IPS-NIHi7 (cell line): ENCODE measurements around the gene CCDC74A.
A peak's percentile ranks its signal among the peaks of the same experiment; 100 is the strongest.
"Not testable (repeated sequence)": the region's sequence is repeated elsewhere in the genome, so short reads cannot be mapped to it uniquely, and the experiment has no call there.

Experiments
- DNase-seq: peaks from one replicate; pipeline ENCODE4 v3.0.0; 2012; ENCODE audit warnings: mixed read lengths; ENCODE audit errors: extremely low spot score

The CCDC74A gene

DNA sequence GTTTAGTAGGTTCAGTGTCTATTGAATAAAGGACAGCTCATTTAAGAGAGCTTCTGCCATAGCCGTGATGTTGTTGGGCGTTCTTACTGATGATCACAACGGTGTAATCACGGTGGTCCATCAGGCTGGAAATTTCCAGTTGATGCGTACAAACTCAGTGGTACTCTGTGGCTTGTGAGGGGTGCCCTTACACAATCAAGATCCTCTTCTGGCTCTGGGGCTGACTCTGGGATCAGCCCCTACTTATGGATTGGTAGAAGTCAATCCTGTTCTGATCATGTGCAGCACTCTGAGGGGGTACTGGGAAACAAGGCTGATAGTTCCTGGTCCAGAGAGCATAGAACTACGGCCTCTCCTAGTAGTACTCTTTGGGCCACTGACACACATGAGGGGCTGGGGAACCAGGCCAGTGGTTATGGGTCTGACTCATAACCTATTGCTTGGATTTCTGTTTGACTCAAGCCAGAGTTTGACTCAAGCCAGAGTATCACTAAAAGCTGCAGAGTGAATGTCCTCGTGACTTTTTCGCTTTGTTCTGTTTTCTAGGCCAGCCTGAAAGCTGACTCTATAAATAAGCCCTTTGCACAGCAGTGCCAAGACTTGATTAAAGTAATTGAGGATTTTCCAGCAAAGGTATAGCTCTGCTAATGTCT, 29.2 kb upstream of the CCDC74A start:
- not testable (repeated sequence) for DNase-seq

DNA sequence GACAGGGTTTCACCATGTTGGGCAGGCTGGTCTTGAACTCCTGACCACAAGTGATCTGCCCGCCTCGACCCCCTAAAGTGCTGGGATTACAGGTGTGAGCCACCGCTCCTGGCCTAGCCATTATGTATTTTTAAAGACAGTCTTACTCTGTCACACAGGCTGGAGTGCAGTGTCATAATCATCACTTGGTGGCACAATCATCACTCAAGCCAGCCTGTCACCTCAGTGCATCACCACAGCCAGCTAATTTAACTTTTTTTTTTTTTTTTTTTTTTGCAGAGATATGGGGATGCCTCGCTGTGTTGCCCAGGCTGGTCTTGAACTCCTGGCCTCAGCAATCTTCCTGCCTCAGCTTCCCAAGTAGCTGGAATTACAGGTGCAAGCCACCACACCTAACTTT, 24.1 kb upstream of the CCDC74A start:
- DNase-seq, result not testable (repeated sequence)

DNA sequence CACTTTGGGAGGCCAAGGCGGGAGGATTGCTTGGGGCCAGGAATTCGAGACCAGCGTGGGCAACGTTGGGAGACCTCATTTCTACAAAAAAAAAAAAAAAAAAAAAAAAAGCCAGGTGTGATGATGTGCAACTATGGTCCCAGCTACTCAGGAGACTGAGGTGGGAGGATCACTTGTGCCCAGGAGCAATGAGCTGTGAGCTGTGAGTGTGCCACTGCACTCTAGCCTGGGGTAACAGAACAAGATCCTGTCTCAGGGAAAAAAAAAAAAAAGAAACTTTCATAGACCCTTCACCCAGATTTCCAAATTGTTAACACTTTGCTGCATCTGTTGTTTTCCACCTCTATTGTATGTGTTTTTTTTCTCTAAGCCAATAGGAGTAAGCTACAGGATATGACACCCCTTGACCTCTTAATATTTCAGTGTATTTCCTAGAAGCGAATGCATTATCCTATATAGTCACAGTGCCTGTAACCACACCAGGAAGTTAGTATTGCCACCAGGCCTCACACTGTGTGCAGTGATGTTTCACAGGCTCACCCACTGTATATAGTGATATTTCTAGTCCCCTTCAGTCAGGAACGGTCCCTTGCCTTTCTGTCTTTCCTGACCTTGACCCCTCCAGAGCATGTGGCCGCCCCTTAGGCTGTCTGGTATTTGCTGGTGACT, 23.5 kb upstream of the CCDC74A start:
- not testable (repeated sequence) for DNase-seq

DNA sequence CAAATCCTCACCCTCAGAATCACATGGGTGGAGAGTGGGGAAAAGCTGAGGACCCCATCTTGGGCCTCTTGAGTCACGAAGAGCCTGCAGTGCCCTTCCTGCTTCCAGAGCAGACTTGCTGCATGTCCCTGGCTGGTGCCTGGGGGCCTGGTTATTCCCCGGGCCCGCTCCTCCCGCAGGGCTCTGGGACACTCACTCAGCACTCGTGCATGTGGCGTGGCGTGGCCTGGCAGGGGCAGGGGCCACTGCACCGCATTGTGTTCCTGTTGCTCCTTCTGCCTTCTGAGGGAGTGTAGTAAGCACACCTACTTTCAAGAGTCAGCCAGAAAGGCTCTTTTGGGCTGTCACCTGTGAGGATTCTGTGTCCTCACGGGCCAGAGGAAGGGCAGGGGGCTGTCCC, 18.1 kb upstream of the CCDC74A start:
- DNase-seq, result no peak

DNA sequence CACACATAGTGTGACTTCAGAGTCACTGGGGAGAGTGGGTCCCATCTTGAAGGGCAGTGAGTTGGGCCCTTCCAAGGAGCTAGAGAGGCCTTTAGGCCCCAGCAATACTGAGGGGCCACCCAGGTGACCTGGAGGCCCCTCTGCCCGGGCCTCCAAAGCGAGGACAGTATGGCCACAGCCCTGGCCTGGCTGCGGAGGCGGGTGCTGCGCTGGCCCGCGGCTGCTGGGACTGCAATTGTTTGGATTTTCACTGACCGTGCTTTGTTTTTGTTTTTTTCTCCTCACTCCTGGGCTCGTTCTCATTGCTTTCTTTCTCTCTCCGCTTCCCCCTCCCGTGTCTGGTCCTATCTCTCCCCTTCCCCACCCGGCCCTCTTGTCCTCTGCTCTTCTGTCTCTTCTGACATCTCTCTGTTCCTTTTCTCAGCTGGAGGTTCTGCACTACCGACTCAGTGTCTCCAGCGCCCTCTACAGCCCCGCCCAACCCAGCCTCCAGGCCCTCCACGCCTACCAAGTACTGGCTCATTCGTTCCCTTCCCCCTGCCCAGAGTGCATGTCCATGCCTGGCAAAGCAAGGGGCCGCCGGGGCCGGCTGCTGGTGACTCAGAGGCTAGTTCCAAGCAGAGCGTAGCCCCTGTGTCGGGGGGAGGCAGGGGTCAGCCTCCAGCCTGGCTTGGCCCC, 16.3 kb upstream of the CCDC74A start:
- DNase-seq, result peak; percentile 10

DNA sequence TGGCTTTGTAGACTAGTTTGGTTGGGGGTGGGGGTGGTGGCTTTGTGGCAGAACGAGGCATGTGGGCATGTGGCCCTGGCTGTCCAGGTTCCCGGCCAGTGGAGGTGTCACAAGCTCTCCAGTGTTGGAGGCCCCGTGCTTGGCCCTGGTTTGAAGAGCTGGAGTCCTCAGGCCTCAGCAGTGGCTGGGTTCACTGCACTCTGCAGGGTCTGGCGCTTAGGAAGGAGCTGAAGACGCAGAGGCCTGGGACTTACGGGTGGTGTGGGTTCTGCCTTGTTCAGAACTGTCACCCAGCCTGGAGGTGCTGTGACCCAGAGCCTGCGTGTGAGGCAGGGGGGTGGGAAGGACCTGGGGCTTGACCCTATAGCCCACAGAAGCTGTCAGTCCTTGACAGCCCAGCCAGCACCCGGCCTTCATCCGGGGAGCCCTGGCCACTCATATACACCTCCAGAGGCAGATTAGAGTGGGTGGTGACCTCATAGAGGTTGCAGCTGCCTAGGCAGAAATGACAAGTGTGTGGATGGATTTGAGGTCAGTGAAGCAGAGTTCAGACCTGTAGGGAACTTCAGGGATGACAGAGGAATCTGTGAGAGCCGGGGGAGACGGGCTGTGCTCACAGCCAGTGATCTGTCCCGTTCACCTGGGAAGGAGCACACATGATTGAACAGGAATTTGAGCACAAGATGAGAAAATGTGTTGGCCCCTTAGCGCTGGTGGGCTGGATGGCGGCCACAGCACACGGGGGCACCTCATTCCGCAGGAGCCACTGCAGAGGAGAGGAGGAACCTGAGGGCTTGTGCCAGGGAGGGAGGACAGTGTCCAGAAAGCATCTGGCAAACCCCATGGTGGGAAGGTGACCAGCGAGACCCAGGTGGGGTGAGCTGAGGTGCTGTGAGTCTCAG, 15.5 kb upstream of the CCDC74A start:
- DNase-seq, result not testable (repeated sequence)

DNA sequence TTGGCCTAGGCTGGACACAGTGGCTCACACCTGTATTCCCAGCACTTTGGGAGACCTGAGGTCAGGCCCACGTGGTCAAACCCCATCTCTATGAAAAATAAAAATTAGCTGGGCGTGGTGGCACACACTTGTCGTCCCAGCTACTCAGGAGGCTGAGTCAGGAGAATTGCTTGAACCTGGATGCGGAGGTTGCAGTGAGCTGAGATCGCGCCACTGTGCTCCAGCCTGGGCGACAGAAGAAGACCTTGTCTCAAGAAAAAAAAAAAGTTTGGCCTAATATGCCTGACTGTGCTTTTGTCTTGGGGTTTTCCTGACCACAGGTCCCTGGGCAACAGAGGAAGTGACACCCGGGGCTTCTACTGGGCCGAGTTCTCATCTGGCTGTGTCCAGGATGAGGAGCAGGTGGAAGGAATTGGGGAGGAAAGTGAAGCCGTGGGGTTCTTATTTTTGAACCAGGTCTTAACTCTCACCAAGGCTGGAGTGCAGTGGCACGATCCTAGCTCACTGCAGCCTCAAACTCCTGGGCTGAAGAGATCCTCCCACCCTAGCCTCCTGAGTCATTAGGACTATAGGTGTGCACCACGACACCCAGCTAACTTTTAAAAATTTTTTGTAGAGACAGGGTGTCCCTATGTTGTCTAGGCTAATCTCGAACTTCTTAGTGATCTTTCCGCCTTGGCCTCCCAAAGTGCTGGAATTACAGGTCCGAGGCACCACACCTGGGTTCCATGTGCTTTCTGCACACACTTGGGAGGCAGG, 13.1 kb upstream of the CCDC74A start:
- DNase-seq, result not testable (repeated sequence)

DNA sequence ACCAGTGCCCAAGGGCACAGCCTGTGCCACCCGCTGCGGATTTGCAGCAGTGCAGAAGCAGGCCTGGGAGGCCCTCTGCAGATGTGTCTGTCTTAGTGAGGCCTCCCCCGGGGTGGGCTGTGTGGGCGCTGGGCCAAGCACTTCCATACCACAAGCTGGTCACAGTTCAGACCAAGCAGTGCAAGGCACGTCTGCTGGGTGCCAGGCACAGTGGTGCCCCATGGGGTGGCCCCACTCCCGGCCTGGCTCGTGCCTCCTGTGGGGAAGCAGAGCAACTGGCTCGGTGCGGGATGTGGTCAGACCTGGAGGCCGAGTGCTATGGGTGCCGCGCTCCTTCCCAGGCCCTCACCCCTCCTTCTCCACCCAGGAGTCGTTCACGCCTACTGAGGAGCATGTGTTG, 12.5 kb upstream of the CCDC74A start:
- DNase-seq, result not testable (repeated sequence)

DNA sequence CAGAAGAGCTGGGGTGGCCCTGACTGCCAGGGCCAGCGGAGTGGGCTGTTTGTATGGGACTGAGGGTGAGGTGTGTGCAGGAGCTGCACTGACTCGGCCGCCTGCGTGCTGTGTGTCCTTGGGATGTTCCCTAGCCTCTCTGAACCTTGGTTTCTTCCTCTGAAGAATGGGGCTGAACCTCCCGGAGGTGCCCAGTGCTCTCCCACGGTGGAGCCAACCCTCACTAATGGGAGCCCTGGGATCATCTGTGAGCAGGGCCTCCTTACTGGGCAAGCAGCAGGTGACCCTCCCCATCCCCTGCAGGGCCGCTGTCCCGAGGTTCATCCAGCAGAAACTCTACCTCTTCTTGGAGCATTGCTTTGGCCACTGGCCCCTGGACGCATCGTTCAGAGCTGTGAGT, 11.7 kb upstream of the CCDC74A start:
- DNase-seq, result no peak

DNA sequence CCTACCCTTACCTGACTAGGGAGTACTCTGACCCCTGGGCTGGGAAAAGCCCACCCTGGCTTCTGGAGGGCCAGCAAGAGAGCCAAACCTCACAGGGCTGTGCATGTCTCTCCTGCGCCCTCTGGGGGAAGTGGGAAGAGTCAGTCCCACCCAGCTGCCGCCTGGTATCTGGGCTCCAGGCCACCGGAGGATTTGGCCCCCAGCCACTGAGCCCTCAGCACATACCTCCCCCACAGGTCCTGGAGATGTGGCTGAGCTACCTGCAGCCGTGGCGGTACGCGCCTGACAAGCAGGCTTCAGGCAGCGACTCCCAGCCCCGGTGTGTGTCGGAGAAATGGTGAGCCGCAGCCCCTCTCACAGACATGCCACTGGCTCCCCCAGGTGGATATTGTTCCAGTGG, 11.1 kb upstream of the CCDC74A start:
- DNase-seq, result peak; percentile 22

DNA sequence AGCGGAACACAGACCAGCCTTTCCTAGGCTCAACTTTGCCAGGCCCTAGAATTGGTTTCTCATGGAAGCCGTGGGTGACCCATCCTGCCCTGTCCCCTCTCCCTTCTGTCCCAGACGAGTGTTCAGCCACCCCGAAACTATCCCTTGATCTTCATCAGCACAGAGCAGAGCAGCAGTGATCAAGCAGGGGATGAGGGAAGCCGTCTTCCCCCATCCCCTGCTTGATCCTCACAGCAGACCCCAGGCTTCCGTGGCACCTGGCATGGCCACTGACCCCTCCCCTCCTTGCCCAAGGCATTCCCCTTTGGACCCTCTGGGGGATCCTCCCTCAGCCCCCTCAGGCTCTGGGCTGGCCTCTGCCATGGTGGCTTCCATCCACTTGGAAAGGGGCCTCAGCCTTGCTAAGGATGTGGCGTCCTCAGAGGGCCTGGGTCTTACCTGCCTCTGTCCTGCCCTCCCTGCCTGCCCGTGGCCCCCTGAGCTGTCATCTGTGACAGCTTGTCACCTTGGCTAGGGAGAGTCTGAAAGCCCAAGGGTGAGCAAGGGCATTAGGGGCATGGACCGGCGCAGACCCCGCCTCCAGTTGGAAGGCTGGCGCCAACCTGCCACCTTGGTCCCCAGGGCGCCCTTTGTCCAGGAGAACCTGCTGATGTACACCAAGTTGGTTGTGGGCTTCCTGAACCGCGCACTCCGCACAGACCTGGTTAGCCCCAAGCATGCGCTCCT, 10.4 kb upstream of the CCDC74A start:
- DNase-seq, result no peak

DNA sequence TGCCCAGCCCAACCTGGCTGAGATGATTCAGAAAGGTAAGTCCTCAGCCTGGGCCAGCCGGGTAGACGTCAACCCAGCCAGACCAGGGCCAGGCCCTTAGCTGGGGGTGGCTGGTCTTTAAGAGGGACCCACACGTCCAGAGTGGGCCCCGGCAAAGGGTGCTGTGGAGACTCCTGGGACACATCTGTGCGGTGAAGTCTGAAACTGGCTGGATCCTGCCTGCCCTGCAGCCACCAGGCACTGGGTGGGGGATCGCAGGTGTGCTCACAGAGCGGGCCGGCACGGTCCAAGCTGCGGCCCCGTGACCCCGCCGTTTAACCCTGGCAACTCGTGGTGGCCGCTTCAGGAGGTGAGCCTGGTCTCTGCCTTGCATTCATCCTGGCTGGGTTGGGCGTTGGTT, 9.8 kb upstream of the CCDC74A start:
- DNase-seq, result not testable (repeated sequence)

DNA sequence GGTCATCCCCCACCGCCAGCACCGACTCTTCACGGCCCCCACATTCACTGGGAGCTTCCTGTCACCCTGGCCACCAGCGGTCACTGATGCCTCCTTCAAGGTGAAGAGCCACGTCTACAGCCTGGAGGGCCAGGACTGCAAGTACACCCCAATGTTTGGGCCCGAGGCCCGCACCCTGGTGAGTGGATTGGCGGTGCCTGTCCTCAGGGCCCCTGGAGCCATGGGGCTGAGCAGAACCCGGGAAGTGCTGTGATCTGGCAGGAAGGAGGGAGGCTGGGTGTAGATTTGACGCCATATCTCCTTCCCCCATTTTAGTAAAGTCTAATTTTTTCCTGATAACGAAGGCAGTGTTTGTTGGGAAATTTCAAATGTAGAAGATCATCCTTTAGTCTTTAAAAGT, 9.2 kb upstream of the CCDC74A start:
- not testable (repeated sequence) for DNase-seq

DNA sequence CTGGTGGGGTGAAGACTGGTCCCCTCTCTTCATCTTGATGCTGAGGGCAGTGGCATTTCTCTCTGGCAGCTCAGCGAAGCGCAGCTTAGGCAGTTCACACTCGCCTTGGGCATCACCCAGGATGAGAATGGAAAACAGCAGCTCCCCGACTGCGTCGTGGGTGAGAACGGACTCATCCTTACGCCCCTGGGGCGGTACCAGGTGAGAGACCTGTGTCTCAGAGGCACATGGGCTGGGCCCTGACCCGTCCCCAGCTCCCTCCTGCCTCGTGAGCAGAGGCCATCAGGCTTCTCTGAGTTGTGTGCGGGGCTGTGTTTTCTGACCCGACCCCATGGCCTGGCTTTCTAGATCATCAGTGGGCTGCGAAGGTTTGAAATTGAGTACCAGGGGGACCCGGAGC, 8.2 kb upstream of the CCDC74A start:
- DNase-seq, result no peak

DNA sequence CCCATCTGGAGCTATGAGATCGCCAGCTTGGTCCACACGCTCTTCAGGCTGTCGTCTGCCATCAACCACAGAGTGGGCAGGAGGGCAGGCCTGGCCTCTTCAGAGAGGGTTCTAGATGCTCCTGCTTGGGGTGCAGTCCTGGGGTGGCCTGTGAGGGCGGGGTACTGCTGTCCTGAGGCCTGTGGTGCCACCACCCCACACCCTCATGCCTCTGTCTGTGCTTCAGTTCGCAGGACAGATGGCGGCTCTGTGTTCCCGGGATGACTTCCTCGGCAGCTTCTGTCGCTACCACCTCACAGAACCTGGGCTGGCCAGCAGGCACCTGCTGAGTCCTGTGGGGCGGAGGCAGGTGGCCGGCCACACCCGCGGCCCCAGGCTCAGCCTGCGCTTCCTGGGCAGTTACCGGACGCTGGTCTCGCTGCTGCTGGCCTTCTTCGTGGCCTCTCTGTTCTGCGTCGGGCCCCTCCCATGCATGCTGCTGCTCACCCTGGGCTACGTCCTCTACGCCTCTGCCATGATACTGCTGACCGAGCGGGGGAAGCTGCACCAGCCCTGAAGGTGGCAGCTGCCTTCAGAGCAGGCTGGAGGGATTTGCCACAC, 7.7 kb upstream of the CCDC74A start:
- not testable (repeated sequence) for DNase-seq

DNA sequence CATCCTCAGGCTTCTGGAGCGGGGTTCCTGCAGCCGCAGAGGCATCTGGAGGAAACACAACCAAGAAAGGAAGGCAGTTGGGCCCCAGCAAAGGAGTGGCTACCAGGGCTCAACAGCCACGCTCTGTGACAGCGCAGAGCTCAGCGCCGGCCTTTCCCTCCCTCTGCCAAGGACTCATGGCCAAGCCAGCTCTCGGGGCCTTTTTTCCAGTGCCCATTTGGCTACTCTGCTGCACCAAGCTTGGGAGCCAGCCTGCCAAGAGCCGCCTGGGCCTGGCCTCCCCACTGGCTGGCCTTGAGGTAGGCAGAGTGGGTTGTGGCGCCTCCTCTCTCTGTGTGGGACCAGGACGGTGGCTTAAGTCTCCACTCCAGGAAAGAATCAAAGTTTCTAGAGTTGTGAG, 7.2 kb upstream of the CCDC74A start:
- DNase-seq, result no peak

DNA sequence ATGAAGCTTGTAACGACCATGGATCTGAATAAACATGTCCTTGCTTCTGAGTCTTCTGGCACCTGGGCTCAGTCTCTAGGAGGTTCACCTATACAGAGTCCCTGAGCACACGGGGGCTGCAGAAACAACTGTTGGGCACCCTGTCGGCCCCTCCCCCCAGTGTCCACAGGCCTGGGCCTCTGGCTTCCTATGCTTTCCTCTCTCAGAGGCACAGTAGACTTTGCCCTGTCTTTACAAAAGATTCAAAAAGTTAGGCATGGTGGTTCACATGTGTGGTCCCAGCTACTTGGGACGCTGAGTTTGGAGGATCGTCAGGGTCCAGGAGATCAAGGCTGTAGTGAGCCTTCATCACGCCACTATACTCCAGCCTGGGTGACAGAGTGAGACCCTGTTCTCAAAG, 6.2 kb upstream of the CCDC74A start:
- not testable (repeated sequence) for DNase-seq

DNA sequence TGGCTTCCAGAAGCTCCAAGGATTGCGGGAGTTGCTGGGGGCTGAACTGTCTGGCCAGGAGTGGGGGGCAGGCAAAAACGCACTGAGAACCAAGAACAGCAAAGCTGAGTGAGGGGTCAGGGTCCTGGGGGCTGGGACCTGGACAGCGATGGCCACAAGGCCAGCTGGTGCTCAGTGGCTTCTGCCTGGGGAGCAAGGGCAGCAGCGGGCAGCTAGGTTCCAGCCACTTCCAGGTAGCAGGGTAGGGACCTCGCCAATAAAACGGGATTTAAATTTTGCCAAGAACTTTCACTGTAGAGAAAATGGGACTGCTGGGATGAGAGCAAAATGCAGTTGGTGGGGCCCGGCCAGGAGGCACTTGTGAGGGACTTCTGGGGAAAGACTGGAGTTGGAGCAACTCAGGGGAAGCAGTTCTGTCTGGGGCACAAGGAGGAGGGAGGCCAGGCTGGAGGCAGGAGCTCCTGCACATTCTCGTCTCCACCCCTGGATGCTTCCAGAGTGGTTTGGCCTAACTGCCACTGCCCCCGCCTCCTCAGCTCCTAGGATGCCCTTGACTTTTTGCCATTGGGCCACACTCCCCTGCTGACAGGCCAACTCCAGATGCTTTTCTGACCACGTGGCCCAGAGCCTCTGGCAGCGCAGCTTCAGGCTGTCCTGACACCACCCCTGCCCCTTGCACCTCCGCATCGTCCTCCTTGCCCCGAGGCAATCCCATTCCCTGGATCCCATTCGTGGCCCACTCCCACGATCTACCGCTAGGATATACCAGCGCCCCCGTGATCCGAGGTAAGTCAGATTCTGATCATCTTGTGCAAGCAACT, 5.5 kb upstream of the CCDC74A start:
- DNase-seq, result peak; percentile 19

DNA sequence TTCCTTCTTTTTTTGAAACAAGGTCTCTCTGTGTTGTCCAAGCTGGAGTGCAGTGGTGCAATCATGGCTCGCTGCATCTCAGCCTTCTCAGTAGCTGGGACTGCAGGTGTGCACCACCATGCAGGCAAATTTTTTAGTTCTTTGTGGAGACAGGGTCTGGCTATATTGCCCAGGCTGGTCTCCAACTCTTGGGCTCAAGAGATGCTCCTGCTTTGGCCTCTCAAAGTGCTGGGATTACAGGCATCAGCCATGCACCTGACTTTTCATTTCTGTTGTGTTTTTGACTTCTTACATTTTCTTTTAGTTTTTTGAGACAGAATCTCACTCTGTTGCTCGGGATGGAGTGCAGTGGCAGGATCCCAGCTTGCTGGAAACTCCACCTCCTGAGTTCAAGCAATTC, 2.4 kb upstream of the CCDC74A start:
- not testable (repeated sequence) for DNase-seq
